ENCODE results near the gene PARD3B.

DNA sequence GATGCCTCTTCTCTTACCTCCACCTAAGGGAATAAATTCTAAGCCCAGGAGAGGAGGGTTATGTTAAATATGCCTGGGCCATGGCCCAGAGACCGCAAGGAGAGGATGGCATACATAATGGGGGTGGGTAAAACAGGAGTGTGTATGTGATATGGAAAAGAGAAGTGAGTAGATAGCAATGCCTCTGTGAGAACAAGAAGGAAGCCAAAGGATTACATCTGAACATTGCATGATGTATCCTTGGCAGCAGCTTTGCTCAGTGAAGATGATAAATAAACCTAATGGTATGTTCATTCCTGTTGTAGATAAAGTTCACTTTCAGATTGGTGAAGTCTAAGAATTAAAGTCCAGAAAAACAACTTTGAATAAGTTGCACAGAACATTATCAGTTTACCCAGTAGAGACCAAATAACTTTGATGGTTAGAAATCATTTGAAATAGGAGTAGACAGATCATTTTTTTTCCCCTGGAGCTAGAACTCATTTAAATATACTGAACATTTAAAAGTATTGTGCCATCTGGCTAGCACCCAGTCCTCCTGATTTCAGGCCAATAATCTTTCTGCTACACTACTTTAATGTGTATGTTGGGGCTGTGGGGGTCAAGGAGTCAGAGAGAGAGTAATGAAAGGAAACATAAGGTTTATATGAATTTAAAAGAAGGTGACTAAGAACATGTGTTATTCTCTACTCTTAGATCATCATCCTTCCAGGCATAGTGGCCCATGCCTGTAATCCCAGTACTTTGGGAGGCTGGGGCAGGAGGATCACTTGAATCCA lies 231.7 kb downstream of the PARD3B start:
- TF ChIP-seq POLR2A (IDR thresholded peaks at IDR 0.05; ENCODE audit: low read length) (no peak), GATA1 (IDR thresholded peaks at IDR 0.05; ENCODE audit: low read depth, low read length) (no peak)

Data from erythroblast (primary cell).